ENCODE results near the gene LRRC75A.
"Not testable (repeated sequence)": the region's sequence is repeated elsewhere in the genome, so short reads cannot be mapped to it uniquely, and the experiment has no call there.

The LRRC75A gene

DNA sequence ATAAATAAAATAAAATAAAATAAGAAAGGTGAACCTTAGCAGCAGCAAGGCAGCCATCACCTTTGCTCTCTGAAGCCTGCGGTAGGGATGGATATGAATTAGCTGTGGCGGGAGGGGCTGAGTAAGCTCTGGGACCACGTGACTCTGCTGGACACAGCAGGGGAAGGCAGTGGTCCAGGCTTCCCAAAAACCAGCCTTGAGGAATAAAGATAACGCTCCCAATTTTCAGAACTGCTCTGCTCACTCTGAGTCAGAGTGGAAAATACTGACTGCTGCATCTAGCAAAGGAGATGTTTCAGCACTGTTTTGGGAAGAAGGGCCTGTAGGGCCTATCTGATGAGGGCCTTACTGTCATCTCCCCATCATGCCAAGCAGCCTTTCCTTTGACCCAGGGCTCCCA, 96.1 kb downstream of the LRRC75A start:
- not testable (repeated sequence) for DNase-seq

DNA sequence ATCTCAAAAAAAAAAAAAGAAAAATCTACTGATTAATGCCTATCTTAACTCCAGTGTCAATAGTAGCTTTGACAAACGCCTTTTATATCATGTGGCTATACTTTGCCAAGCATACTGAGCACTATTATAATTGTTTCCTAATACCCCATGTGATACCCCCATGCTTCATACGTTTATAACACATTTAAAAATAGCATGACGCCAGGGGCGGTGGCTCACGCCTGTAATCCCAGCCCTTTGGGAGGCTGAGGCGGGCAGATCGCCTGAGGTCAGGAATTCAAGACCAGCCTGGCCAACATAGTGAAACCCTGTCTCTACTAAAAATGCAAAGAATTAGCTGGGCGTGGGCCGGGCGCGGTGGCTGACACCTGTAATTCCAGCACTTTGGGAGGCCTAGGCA, 99.5 kb downstream of the LRRC75A start:
- DNase-seq: not testable (repeated sequence)

Data from activated CD4-positive, CD25-positive, alpha-beta regulatory T cell treated with anti-CD3 and anti-CD28 coated beads, Interleukin-2, amount 50 U/mL, for 72 hours (primary cell).